GM23248 (cell line): ENCODE results near the gene KRT37.

Experiments used
- EZH2 ChIP-seq: fragments of 200-600 bp; sonication (generic); IDR thresholded peaks from 2 replicates; pipeline ENCODE4 v1.6.1; 2018; ENCODE audit warnings: antibody characterized with exemption, mild to moderate bottlenecking; ENCODE audit not compliant: insufficient read depth, poor library complexity, severe bottlenecking
- EZH2phosphoT487 ChIP-seq: fragments of 200-600 bp; sonication (generic); IDR thresholded peaks from 2 replicates; pipeline ENCODE4 v1.6.1; 2018; ENCODE audit warnings: antibody characterized with exemption, moderate library complexity, mild to moderate bottlenecking, low read depth; ENCODE audit not compliant: insufficient read depth

GRCh38 chr17:41404024-41404671 is 20.2 kb downstream of the KRT37 start:
- no peak for TF ChIP-seq EZH2
- peak; percentile 71 for TF ChIP-seq EZH2phosphoT487
